Activated CD4-positive, CD25-positive, alpha-beta regulatory T cell (primary cell): ENCODE data around the gene SURF2.

ENCODE experiments used
- DNase-seq, 4 experiments: peaks; one replicate each; lab custom pipeline; 2025; lab: John Stamatoyannopoulos, UW

The SURF2 gene

DNA sequence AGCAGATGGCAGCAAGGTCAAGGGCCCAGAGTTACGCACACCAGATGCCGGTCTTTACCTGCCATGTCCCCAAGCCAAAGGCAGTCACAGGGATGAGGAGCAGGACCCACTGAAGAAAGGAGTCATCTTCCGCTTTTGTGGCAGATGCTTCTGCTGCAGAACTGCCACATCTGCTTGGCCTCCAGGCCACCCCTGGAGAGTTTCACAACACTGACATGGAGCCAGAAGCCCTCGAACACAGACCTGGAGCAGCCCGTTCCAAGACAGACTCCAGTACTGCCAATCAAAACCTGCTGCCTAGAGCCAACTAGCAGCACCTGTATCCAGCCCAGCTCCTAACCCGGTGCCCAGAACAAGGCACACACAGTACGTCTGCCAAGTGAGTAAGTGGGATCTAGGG, 1.6 kb upstream of the SURF2 start:
- DNase-seq: no peak

DNA sequence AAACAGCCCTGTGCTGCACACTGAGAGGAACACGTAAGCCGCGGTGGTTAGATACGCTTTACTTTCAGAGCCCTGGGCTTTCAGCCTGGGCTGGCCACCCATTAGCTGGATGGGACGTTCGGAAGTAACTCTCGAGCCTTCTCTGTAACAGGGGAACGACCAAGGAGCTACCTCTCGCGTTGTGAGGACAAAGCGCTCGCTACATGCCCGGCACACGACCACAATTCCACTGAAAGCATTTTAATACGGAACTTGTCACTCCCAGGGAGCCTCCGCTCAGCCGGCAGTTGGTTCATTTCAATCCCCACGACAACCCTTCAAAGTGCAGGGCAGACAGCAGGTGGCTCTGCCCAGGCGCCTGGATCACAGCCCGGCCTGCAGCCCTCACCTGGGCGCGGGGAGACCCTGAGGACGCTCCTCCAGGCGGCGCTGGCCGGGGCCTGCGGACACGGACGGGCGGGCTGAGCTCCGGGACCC, 431 bp upstream of the SURF2 start:
- no peak for DNase-seq

DNA sequence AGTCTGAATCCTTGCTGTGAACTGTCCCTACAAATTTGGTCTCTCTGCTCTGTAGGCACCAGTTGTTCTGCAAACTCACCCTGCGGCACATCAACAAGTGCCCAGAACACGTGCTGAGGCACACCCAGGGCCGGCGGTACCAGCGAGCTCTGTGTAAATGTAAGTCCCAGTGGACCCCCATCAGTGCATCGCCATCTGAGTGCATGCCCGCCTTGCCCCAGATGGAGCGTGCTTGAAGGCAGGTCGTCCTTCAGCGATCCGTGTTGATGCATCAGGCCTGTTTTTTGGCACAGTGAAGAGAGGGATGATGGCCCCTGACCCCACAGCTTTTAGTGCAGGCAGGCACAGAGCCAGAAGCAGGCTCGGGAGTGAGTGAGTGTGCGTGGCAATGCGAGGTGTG, 1.3 kb downstream of the SURF2 start:
- no peak for DNase-seq

DNA sequence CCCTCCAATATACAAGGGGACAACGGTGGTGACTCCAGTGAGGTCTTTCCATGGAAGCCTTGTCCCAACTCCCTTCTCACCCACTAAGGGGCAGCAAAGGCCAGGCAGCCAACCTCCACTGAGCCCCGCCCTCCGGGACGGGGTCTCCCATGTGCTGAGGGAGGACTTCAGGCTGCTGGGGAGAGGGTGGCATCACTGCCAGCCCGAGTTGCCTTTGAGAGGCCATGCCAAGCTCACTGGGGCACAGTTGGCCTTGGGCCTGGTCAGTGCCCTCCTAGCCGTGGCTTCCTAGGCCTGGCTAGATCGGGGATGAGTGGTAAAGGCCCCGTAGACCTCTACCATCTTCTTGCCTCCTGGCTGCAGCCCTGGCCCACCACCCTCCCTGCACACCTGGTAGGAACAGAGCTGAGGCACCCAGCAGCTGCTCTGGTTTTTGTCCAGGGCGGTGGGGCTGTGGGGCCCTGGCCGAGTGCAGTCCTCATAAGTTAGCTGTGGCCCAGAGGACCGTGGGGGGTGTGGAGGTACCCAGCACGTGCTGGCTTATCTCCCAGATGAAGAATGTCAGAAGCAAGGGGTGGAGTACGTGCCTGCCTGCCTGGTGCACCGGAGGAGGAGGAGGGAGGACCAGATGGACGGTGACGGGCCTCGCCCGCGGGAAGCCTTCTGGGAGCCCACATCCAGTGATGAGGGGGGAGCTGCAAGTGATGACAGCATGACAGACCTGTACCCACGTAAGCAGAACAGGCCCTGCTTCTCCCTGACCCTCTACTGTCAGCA, 3.2 kb downstream of the SURF2 start:
- DNase-seq: no peak

DNA sequence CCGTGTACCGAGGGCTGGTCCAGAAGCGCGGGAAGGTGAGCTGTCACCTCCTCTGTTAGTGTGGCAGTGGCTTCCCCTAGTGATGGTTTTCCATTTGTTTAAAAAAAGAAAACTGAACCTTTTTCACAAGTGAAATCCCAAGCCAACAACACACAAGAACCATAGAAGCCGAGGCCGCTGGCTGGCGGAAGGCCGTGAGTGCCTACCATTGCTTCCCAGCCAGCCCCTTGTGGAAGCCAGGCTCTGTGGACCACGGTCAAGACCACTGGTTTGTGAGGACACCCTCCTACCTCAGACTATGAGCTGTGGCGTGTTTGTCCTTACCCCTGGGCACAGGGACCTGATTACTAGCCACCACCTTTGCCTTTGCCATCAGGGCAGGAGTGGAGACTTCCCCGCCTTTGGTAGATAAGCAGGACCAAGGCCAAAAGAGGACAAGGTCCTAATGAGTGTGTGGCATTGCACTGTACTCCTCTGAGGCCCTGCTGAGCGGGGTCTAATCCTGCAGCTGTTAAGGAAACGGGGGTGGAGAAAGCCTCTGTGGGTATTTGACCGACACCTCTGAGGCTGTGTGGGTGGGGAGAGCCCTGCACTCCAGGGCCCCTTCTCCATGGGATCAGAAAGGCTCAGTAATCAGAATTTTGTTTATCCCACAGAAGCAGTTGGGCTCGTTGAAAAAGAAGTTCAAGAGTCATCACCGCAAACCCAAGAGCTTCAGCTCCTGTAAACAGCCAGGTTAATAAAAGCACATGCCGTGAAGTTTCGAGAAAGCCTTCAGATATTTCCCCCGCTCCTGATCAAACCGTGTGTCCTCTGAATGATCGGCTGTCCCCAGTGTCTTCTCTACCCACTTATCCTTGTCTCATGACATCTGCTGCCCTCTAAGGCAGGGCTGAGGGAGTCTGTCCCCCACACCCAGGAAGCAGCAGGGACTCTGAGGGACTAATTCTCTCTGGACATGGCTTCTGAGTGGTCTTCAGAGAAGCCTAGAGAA, 4.3 kb downstream of the SURF2 start:
- no peak for DNase-seq

DNA sequence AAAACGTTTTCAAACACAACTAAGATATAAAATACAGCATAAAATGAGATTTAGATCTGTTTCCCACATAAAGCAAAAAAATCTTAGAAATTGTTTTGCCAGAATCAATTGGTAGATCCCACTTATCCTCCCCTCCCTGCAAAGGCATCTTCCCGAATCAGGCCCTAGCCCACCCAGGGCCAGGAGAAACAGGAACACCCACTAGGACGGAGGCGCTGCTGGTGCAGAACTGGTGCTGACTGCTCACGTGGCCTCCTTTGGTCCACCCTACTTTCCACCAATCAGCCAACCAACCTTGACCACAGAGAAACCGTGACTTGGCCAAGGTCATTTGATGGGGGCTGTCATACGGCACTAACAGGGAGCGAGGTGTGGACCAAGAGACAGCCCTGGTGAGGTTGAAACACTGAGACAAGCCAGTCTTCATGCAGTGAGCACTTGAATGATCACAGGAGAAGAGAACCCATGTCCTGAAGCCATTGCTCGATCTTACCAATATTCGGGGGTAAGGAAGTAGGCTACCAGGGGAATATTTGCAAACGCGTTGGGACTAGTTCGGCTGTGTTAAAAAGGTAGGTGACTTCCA, 5.2 kb downstream of the SURF2 start:
- no peak for DNase-seq

DNA sequence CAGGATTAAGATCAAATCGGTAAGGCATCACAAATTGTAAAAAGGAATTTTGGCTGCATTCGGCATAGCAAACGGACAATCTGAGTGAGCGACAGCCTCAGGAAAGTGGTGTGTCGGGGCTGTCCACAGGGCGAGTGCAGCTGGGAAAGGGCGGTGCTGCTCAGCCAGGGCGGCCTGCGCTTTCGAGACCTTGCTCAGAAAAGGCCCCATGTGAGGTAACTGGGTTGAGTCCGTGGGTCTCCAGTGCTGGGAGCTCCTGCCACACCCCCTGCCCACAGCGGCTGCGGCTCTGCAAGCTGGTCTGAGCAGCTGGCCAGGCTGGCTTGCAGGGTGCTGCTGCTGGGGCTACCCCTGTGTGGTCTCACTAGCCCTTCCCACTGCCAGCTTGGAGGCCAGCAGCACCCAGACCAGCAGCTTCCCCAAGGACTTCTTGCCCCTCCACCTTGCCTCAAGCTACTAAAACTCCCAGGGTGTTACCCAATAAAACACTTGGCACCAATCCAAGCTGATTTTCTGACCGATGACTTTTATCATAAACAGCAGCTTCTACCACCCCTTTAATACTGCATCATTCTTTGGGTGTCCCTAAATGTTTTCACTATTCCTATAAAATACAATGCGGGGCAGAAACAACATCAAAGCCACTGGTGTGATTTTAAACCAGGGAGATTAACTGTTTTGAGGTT, 6.2 kb downstream of the SURF2 start:
- DNase-seq: no peak

DNA sequence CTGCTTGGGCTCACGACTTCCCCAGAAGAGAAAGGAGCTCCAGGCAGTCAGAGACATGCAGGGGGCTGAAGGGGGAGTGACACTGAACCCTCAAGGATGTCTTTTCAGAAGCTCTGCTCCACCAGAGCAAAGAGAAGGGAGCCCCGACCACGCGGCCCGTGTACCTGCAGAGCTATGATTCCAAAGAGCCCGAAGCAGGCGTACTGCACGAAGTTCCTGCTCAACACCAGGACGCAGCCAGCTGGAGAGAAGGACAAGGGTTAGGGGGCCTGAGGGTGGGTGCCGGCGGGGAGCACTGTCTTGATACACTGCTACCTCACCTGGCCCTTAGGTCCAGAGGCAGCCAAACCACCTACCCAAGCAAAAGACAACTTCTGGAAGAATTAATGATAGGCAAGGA, 10.1 kb downstream of the SURF2 start:
- DNase-seq: no peak

DNA sequence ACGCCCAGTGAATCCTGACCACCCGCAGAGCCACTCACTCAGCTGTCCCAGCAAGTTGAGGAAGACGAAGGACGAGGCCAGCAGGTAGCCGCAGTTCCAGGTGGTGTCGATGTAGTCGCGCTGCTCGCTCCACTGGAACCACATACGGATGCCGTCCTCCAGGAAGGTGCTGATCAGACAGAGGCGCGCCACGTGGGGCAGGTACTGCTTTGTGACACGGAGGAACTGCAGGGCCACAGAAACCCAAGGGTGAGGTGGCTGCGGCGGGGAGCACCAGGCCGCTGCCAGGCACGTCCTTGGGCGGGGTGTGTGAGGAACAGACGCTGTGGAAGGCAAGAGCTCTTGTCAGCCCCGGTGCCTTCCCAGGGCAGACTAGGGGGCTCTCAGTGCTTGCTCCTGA, 10.9 kb downstream of the SURF2 start:
- DNase-seq: no peak

DNA sequence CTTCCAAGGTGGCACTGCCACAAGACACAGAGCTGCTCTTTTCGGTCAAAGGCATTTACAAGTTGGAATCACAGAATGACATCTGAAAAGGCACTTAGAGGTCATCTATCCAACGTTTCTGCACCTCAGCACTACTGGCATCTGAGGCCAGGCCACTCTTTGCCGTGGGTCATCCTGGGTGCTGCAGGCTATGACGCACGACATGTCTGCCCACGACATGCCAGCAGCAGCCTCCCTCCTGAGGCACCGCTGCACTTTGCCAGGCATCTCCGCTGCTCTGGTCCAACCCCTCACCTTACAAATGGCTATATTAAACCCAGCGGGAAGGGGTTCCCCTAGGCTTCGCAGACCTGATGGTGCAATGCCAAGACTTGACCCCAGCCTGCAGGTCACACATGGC, 11.4 kb downstream of the SURF2 start:
- no peak for DNase-seq

DNA sequence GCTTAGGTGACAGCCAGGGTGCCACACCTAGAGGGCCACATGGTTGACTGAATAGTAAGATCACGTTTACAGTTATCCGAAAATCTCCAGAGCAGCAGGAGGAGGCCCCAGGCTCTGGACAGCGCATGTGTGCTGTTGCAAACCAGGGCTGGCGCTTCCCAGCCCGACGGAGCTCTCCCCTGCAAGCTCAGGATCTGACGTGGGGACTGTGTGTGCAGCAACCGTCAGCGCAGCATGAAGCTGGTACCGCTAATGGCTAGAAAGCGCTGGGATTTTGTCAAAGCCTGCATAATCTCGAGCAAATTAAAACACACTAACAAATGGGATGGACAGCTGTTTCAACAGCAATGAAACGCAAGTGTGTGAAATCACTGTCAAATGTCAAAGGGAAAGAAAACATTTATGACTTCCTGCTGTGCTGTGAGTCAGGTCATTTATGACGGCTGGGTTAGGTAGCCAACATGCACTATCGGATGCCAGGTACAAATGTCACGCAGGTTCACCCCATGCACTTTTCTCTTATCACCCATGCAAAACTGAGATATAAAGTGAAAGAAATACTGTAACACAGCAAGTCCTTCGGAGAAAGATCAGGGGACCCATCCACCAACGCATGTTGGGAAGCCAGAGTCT, 12.0 kb downstream of the SURF2 start:
- no peak for DNase-seq

DNA sequence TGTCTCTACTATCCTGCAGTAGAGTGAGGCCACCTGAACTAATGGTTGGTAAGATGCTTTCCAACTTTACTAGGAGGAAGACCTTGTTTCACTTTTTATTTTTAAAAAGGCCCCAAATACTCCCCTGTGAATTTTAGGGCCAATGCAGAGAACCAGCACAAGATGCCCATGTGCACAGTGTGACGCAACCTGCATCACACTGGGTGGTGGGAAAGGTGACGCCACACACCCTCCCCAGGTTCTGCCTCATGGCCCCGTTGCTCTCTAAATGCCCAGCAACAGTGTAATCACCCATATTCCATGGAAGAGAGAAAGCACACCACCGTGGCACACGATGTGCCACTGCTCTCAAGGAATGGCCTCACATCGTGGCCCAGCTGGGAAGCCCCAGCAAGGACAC, 13.1 kb downstream of the SURF2 start:
- DNase-seq: no peak

DNA sequence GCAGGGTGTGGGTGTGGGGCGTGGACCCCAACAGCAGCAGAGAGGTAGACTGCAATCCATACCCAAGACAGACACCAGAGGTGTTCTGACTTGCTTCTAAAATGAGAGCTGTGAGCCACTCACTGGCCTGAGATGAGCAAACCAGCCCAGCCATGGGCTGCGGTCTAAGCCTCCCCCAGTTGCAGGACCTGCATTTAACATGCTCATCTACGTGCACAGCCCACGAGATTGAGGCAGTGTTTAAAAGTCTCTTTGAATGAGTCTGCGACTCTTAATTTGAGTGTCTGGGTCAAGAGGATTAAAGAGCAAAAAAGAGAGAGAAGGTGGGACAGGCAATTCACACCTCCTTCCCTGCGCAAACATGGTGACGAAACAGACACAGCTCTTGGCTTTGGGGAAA, 13.6 kb downstream of the SURF2 start:
- DNase-seq: no peak

DNA sequence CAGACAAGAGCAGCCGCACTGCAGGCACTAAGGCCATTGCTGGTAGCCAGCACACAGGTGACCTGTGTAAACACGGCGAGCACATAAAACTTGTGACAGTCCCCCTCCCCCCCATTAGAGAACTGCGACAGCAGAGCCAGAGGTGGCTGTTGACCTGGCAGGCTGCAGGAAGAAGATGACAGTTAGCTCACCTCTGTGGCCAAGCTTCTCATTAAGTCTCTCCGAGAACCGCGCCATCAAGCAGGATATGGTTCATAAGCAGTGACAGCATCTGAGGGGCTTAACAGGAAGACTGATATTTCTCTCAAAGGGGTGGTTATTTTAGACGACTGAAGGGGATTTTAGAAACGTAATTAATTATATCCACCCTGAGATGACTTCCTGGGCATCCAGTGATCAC, 14.3 kb downstream of the SURF2 start:
- peak in 2 of 4 experiments; percentile 28 to 43 for DNase-seq

DNA sequence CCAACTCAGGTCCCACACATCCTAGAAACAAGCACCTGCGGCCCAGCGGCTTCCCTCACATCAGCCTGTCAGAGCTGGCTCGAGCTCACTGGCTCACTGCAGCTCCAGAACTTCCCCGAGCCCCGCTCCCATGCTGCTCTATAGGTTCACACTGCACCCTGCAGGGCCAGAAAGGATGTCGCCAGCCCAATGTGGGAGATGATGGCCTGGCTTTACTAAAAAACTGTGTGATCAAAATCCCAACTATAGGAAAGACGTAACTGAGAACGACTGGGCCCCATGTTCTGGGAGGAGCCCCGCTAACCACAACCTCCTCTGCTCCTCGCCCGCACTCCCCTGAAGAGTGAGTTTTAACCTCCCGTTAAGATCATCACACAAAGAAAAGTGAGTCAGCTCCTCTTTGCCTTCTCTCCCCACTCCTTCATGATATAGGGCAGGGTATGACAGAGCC, 14.9 kb downstream of the SURF2 start:
- peak in 3 of 4 experiments; percentile 33 to 57 (median 43) for DNase-seq

DNA sequence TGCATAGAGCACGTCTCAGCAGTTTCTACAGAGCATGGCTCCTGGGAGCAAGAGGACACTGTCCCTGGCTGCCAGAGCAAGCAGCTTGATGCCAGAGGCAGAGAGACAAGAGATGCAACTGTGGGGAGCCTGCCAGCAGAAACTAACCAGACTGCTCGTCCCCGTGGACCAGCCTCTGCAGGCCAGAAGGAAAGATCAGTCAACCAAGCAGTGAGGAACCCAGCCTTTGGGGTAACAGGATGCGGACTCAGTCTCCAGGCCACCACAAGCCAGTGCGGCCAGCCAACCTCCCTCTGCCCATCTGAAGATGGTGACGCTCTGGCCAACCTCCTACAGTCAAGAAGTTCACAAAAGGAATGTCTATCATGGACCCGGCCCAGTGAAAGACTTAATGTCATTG, 15.8 kb downstream of the SURF2 start:
- no peak for DNase-seq

DNA sequence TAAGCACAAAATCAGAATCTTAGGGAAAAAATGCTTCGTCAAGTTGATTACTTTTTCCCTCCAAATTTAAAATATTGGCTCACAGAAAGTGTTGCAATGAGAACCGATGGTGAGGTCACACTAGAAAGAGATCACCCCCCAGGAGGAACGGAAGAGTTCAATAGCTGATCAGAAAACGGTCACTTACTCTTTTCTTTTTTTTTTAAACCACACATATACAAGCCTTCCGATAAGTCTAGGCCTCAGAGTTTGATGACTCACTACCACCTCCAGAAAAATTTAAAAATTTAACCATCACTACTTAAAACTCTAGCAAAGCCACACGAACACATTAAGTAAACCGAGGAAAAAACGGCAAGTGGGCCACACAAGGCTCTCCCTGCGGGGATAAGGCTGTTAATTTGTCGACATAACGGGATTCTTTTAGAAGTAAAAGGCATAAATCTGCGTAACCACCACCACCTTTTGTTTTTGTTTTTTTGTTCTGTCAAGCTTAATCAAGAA, 18.3 kb downstream of the SURF2 start:
- DNase-seq: no peak

DNA sequence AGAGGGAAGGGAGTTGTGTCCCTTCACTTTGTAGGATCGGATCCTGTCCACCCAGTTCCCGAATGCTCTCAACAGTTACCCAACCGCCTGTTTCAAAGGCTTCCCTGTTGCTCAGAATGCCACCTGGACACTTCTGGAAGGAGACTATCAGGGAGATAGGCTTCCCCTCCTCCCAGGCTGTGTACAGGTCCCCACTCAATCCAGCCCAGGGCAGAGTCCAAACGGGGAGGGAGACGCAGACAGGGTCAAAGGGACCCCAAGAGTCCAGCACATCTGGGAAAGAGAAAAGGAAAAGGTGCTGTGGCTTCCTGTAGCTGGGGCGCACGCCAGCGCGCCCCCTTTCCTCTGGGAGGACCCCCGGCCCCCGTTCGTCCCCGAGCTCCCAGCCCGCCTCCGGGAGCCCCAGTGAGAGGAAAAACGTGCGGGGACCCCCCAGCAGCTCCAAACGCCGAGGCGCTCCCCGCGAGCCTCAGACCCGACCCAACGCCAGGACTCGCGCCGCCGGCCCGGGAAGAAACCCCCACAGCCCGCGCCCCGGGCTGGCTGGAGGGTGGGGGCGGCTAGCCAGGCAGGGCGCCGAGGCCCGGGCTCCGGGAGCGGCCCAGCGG, 18.9 kb downstream of the SURF2 start:
- no peak for DNase-seq

DNA sequence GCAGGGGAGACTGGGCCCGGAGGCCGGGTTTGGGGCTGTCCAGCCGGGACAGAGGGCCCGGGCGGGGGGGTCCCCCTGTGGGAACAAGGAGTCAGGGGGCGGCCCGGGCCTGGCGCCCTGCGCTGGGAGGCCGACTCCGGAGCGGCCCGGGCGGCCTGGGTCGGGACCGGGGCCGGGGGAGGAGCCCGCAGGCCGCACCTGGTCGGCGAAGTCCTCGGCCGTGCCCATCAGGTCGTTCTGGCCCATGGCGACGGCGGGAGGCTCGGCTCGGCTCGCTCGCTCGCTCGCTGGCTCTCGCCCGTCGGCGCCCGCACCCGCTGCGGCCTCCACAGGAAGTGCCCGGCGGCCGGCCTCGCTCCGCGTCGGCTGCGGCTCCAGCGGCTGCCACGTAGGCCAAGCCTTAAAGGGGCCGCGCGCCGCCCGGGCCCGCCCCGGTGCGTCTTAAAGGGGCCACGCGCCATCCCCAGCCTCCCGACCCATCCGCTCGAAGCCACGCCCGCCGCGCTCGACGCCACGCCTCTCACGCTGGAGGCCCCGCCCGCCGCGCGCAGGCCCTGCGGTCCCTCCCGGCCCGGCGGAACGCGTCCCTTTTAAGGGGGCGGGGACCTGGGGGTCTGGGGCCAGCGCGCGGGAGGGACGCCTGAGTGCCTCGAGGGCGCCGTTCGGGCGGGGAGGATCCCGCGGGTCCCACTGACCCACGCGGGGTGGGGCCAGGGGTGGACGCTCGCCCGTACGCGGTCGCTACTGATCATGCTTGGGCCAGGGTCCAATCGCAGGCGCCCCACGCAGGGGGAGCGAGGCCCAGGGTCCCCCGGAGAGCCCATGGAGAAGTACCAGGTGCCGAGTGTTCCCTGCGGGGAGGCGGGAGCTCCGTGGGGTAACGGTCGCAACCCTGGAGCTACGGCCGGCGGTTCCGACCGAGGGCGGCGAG, 19.6 kb downstream of the SURF2 start, which contains the start of the genes STKLD1 and SURF4:
TSS of gene STKLD1 (plus strand) at position 643 of the 931 bp plus-strand sequence. CDS start at position 751, 108 bp downstream.
TSS of gene SURF4 (minus strand) at position 337 of the 931 bp plus-strand sequence. CDS start at position 246, 91 bp downstream.
- peak; percentile 84 to 90 (median 88) for DNase-seq
